SK-N-SH treated with all-trans-retinoic acid at 6 μM for 48 hours (cell line): ENCODE results near the gene TGFBR2.

Source experiments
- ATAC-seq: fragments of 200-7000 bp; cut with Tn5 transposase; 3 replicates; pipeline ENCODE4 v1.9.1; 2020; ENCODE audit warnings: mild to moderate bottlenecking, moderate library complexity
- ARNTL ChIP-seq: fragments of 450-650 bp; formaldehyde crosslinking; IDR thresholded peaks from 2 replicates; pipeline ENCODE4 v1.5.0; 2020; ENCODE audit warnings: low read depth, mild to moderate bottlenecking, moderate library complexity, borderline replicate concordance
- BACH2 ChIP-seq: fragments of 250-450 bp; sonication (Bioruptor Pico); IDR thresholded peaks from 2 replicates; pipeline ENCODE4 v1.9.0; 2021; ENCODE audit warnings: mild to moderate bottlenecking, borderline replicate concordance
- CREB5 ChIP-seq: fragments of 250-450 bp; sonication (Bioruptor Pico); IDR thresholded peaks from 2 replicates; pipeline ENCODE4 v1.5.1; 2020; ENCODE audit warnings: low read depth, mild to moderate bottlenecking, moderate library complexity
- CSDC2 ChIP-seq: fragments of 250-450 bp; sonication (Bioruptor Pico); IDR thresholded peaks from 2 replicates; pipeline ENCODE4 v1.5.0; 2020; ENCODE audit warnings: mild to moderate bottlenecking, moderate library complexity
- CSRNP3 ChIP-seq: fragments of 250-450 bp; sonication (Bioruptor Pico); IDR thresholded peaks from 2 replicates; pipeline ENCODE4 v1.5.1; 2021; ENCODE audit warnings: mild to moderate bottlenecking, moderate library complexity
- ESRRG ChIP-seq: fragments of 250-450 bp; sonication (Bioruptor Pico); IDR thresholded peaks from 2 replicates; pipeline ENCODE4 v1.6.1; 2021; ENCODE audit warnings: mild to moderate bottlenecking
- GLIS3 ChIP-seq: fragments of 250-450 bp; sonication (Bioruptor Pico); IDR thresholded peaks from 2 replicates; pipeline ENCODE4 v1.5.0; 2020; ENCODE audit warnings: mild to moderate bottlenecking, moderate library complexity
- OSR1 ChIP-seq: fragments of 250-450 bp; sonication (Bioruptor Pico); IDR thresholded peaks from 2 replicates; pipeline ENCODE4 v1.8.0; 2022; ENCODE audit warnings: moderate library complexity, mild to moderate bottlenecking, inconsistent platforms
- PPARA ChIP-seq: fragments of 250-450 bp; sonication (Bioruptor Pico); IDR thresholded peaks from 2 replicates; pipeline ENCODE4 v1.5.0; 2020; ENCODE audit warnings: mild to moderate bottlenecking, borderline replicate concordance
- RARB ChIP-seq: fragments of 250-450 bp; sonication (Bioruptor Pico); IDR thresholded peaks from 2 replicates; pipeline ENCODE4 v1.8.0; 2021; ENCODE audit warnings: mild to moderate bottlenecking, moderate library complexity
- SNAI2 ChIP-seq: fragments of 250-450 bp; sonication (Bioruptor Pico); IDR thresholded peaks from 2 replicates; pipeline ENCODE4 v1.5.0; 2020; ENCODE audit warnings: mild to moderate bottlenecking, moderate library complexity
- TCF4 ChIP-seq: fragments of 250-450 bp; sonication (Bioruptor Pico); IDR thresholded peaks from 2 replicates; pipeline ENCODE4 v1.8.0; 2021; ENCODE audit warnings: mild to moderate bottlenecking, moderate library complexity, borderline replicate concordance
- TOX ChIP-seq: fragments of 250-450 bp; sonication (Bioruptor Pico); IDR thresholded peaks from 2 replicates; pipeline ENCODE4 v1.8.0; 2021; ENCODE audit warnings: mild to moderate bottlenecking, moderate library complexity, borderline replicate concordance
- TSHZ2 ChIP-seq: fragments of 250-450 bp; sonication (Bioruptor Pico); IDR thresholded peaks from 2 replicates; pipeline ENCODE4 v1.5.0; 2020; ENCODE audit warnings: mild to moderate bottlenecking, moderate library complexity
- ZC3H10 ChIP-seq: fragments of 250-450 bp; sonication (Bioruptor Pico); IDR thresholded peaks from 2 replicates; pipeline ENCODE4 v1.5.1; 2021; ENCODE audit warnings: mild to moderate bottlenecking, moderate library complexity
- ZFP3 ChIP-seq: fragments of 250-450 bp; sonication (Bioruptor Pico); IDR thresholded peaks from 2 replicates; pipeline ENCODE4 v1.5.0; 2020; ENCODE audit warnings: mild to moderate bottlenecking, moderate library complexity
- ZFP30 ChIP-seq: fragments of 450-650 bp; formaldehyde crosslinking; IDR thresholded peaks from 2 replicates; pipeline ENCODE4 v1.5.0; 2022; ENCODE audit warnings: mild to moderate bottlenecking, moderate library complexity
- ZNF565 ChIP-seq: fragments of 450-650 bp; formaldehyde crosslinking; conservative IDR thresholded peaks from 2 replicates; pipeline ENCODE4 v1.5.0; 2020; ENCODE audit warnings: low read depth, mild to moderate bottlenecking, moderate library complexity
- ZNF70 ChIP-seq: fragments of 450-650 bp; formaldehyde crosslinking; IDR thresholded peaks from 2 replicates; pipeline ENCODE4 v1.5.0; 2020; ENCODE audit warnings: mild to moderate bottlenecking, moderate library complexity
- ZNF8 ChIP-seq: fragments of 450-650 bp; formaldehyde crosslinking; IDR thresholded peaks from 2 replicates; pipeline ENCODE4 v1.5.0; 2020; ENCODE audit warnings: mild to moderate bottlenecking, moderate library complexity
- TF ChIP-seq, protein P1 (sequence below): fragments of 250-450 bp; sonication (Bioruptor Pico); IDR thresholded peaks from 2 replicates; pipeline ENCODE4 v1.8.0; 2021; ENCODE audit warnings: low read depth, mild to moderate bottlenecking, moderate library complexity, borderline replicate concordance
- TF ChIP-seq, protein P2 (sequence below): fragments of 250-450 bp; sonication (Bioruptor Pico); IDR thresholded peaks from 2 replicates; pipeline ENCODE4 v1.8.0; 2020; ENCODE audit warnings: mild to moderate bottlenecking, moderate library complexity, borderline replicate concordance

The TGFBR2 gene

GRCh38 chr3:30600572-30600971, 5.8 kb upstream of the TGFBR2 start:
- TF ChIP-seq, protein P1, sequence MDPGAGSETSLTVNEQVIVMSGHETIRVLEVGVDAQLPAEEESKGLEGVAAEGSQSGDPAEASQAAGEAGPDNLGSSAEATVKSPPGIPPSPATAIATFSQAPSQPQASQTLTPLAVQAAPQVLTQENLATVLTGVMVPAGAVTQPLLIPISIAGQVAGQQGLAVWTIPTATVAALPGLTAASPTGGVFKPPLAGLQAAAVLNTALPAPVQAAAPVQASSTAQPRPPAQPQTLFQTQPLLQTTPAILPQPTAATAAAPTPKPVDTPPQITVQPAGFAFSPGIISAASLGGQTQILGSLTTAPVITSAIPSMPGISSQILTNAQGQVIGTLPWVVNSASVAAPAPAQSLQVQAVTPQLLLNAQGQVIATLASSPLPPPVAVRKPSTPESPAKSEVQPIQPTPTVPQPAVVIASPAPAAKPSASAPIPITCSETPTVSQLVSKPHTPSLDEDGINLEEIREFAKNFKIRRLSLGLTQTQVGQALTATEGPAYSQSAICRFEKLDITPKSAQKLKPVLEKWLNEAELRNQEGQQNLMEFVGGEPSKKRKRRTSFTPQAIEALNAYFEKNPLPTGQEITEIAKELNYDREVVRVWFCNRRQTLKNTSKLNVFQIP (CRISPR knock-in tag) = no peak
- TF ChIP-seq ZNF8 (no peak), TCF4 (no peak), ZNF565 (no peak), ARNTL (CRISPR knock-in tag) (no peak), ZFP3 (CRISPR knock-in tag) (no peak), SNAI2 (CRISPR knock-in tag) (no peak), OSR1 (CRISPR knock-in tag) (no peak)

GRCh38 chr3:30602946-30603345, 3.5 kb upstream of the TGFBR2 start:
- ATAC-seq = no peak
- TF ChIP-seq TCF4 (no peak), TSHZ2 (CRISPR knock-in tag) (no peak), ESRRG (CRISPR knock-in tag) (no peak), ZNF8 (no peak), GLIS3 (CRISPR knock-in tag) (no peak), ZFP30 (CRISPR knock-in tag) (no peak), SNAI2 (CRISPR knock-in tag) (no peak), TOX (CRISPR knock-in tag) (no peak), ZFP3 (CRISPR knock-in tag) (no peak), RARB (CRISPR knock-in tag) (no peak), ZC3H10 (CRISPR knock-in tag) (no peak), CSDC2 (CRISPR knock-in tag) (no peak), ZNF70 (CRISPR knock-in tag) (no peak), CREB5 (CRISPR knock-in tag) (no peak), ZNF565 (no peak), PPARA (no peak)
- TF ChIP-seq, protein P2, sequence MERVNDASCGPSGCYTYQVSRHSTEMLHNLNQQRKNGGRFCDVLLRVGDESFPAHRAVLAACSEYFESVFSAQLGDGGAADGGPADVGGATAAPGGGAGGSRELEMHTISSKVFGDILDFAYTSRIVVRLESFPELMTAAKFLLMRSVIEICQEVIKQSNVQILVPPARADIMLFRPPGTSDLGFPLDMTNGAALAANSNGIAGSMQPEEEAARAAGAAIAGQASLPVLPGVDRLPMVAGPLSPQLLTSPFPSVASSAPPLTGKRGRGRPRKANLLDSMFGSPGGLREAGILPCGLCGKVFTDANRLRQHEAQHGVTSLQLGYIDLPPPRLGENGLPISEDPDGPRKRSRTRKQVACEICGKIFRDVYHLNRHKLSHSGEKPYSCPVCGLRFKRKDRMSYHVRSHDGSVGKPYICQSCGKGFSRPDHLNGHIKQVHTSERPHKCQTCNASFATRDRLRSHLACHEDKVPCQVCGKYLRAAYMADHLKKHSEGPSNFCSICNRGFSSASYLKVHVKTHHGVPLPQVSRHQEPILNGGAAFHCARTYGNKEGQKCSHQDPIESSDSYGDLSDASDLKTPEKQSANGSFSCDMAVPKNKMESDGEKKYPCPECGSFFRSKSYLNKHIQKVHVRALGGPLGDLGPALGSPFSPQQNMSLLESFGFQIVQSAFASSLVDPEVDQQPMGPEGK (CRISPR knock-in tag) = no peak

More at GRCh38 chr3:30600572-30600971, 5.8 kb upstream of the TGFBR2 start:
- ATAC-seq = no peak

- TF ChIP-seq PPARA (no peak), TOX (CRISPR knock-in tag) (no peak), BACH2 (CRISPR knock-in tag) (no peak), TCF4 (no peak), CREB5 (CRISPR knock-in tag) (no peak), CSRNP3 (CRISPR knock-in tag) (no peak), ZFP30 (CRISPR knock-in tag) (no peak), GLIS3 (CRISPR knock-in tag) (no peak), ARNTL (CRISPR knock-in tag) (no peak), ZFP3 (CRISPR knock-in tag) (no peak), OSR1 (CRISPR knock-in tag) (no peak)
- TF ChIP-seq, protein P2 (CRISPR knock-in tag) = no peak
- TF ChIP-seq, protein P1 (CRISPR knock-in tag) = no peak
- ATAC-seq = no peak
Observed at GRCh38 chr3:30604093-30604492, 2.3 kb upstream of the TGFBR2 start.
